H54 (cell line): ENCODE results near the gene GALR2.
A peak's percentile ranks its signal among the peaks of the same experiment; 100 is the strongest.
"Not testable (repeated sequence)": the region's sequence is repeated elsewhere in the genome, so short reads cannot be mapped to it uniquely, and the experiment has no call there.

Experiments
- DNase-seq: peaks from one replicate; pipeline ENCODE4 v3.0.0; 2011; ENCODE audit warnings: low spot score, mixed read lengths; ENCODE audit not compliant: insufficient read length
- FAIRE-seq: peaks from 3 replicates; lab custom pipeline; 2011; peaks lifted over from hg19 to GRCh38; lab: Jason Lieb, UNC
- POLR2A ChIP-seq: IDR thresholded peaks from 2 replicates; pipeline ENCODE4 v1.6.1; 2011; ENCODE audit warnings: low read depth, mild to moderate bottlenecking, low read length

GALR2 gene

DNA sequence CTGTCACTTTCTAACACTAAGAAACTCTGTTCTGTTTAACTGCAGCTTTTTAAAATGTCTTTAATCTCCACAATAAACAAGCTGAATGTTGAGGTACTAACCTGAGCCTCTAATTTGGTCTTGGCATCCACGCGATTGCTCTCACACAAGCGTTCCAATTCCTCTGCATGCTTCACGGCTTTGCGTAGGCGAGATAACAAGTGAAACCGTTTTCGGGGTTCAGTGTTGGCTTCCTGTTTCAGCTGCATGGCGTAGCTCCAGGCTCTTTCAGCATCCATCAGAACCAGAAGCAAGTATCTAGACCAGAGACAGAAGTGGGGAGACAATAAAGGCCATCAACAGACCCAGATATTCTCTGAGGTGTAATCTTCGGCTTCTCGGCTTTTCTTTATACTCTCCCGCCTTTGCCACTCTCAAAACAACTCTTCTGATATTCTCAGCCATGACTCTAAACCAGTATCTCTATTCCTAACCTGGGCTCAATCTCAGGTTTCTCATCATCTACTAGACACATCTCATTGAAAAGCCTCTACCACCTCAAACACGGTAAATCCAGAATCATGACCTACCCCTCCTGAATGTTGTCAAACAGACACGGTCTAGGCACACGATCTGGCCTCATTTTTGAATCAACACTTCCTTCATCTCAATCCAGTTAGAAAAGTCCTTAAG is 10.6 kb upstream of the GALR2 start:
- TF ChIP-seq POLR2A = no peak
- no peak for FAIRE-seq
- no peak for DNase-seq

DNA sequence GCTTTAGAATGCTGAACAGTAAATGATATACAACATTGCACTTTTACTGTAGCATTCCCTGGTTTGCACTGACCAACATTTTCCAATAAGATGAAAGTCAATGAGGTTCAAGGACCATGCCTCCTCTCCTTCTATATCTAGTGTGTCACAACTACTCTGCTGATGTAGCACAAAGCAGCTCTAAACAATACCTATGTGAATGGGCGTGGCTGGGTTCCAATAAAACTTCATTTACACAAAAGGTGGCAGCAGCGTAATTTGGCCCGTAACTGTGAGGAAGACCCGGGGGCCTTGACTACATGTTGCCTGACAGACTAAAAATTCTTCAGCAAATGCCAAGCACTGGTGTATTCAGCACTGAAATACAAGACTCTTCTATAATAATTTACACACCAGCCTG is 8.8 kb upstream of the GALR2 start:
- DNase-seq = no peak

DNA sequence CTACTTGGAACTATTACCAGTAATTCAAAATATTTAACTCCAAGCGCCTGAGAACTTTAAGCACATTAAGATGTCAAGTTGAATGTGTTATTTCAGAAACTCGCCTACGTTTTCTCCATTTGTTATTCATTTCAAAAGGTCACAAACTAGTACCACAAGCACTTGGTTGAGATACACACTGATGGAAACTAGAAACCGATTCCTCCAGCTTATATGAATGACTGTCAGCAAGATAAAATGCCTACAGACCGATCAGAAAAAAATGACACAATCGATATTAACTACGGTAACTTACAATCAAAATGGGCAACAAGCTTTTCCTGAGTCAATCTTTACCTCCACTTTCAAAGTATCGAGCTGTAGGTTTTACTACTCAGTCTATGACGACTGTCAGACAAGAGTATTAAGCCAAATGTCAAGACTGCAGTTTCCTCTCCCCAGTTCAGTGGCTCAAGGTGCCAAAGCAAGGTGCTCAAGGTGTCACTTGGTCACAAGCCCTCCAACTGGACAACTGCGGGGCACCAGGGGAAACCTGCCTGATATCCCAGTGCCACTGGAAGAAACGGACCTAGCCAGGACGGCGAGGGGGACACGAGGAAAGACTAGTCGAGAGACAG is 2.9 kb upstream of the GALR2 start:
- TF ChIP-seq POLR2A = no peak
- no peak for DNase-seq
- FAIRE-seq = no peak

More for the DNA sequence above, 8.8 kb upstream of the GALR2 start:
- TF ChIP-seq POLR2A = no peak
- no peak for FAIRE-seq

DNA sequence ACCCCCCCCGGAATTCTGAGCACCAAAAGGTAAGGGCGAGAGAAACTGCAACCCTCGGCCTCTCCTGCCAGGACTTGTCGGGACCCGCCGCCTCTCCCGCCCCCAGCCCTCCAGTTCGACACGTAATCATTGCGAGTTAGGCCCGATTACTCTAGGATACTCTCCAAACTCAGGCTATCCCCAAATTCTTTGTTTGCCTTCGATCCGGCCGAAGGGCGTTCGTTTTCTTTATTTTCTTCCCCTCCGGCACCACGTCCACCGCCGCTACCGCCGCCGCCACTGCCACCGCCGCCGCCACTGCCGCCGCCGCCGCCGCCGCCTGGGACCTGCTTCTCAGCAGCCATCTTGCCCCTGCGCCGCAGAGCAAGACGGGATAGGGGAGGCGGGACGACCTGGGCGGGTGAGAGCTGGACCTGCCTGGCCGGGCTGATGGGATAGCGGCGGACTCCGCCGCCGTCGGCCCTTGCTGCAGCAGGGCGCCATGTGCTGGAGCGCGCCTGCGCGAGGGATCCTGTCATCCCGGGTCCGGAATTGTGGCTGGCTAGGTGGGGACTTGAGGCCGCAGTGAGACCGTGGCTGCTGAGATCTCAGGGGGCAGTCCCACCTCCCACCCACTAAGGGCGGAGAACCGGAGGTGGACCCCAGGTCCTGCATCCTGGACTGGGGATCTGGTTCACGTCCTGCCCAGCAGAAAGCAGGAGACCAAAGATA is 2.3 kb upstream of the GALR2 start, which contains the start of gene SRP68:
SRP68 (minus strand) TSS at position 370 of the 711 bp plus-strand sequence; CDS start at position 344, 26 bp downstream.
- FAIRE-seq (peak; percentile 48), DNase-seq (peak; percentile 100)
- TF ChIP-seq POLR2A = peak; percentile 85

DNA sequence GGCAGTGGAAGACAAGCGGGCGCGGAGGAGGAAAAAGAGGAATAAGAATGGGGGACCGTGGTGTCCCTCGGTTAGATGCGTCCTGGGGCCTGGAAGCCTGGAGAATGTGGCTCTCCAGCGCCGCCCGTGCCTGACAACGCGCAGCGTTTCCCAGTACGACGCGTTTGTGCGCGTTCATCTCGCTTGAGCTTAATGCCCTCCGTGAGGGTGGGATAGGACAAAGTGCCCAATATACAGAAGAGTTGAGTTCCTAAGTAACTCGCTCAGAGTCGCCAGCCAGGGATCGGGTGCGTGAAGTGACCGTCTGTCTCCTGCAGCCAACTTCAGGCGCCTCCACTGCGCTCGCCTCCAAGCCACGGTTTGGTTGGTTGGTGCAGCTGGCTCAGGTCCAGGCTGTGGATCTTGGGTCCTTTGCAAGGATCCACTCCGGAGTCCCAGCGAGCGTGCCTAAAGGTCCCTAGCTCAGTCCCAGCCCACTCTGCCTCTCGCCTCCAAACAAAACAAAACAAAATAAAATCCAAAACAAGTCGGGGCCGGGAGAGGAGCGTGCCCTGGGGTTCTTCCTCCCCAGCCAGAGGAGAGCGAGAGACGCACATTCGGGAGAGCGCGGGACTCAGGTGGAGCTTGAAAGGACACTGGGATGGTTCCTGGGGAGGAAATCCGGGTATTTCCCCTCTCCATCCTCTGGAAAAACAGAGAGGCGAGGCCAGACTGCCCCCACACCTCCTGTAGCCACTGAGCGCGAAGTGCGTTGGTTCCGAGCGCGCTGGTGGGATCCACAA is 974 bp downstream of the GALR2 start:
- TF ChIP-seq POLR2A = no peak
- FAIRE-seq (no peak), DNase-seq (no peak)

DNA sequence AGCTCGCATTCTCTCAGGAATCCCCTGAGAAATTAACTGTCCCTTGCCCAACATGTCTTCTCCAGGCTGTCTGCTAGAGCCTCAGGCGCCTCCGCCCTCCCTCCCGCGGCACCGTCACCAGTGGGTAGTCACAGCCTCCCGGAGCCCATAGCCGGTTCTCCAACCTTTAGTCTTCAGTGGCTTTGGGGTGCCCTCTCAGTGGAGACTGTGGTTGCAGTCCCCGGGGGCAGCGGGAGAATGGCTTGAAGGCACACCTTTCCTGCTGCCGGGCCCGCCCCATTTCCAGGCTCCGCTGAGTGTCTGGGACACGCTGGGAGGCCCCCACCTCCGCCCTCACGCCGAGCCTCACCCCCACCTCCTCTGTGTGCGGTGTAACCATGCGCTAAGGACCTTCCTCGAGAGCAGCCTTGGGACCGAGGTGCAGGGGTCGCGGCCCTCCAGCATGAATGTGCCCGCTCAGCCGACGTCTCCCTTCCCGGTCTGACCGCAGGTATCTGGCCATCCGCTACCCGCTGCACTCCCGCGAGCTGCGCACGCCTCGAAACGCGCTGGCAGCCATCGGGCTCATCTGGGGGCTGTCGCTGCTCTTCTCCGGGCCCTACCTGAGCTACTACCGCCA is 1.7 kb downstream of the GALR2 start:
- DNase-seq (no peak), FAIRE-seq (no peak)
- no peak for TF ChIP-seq POLR2A

DNA sequence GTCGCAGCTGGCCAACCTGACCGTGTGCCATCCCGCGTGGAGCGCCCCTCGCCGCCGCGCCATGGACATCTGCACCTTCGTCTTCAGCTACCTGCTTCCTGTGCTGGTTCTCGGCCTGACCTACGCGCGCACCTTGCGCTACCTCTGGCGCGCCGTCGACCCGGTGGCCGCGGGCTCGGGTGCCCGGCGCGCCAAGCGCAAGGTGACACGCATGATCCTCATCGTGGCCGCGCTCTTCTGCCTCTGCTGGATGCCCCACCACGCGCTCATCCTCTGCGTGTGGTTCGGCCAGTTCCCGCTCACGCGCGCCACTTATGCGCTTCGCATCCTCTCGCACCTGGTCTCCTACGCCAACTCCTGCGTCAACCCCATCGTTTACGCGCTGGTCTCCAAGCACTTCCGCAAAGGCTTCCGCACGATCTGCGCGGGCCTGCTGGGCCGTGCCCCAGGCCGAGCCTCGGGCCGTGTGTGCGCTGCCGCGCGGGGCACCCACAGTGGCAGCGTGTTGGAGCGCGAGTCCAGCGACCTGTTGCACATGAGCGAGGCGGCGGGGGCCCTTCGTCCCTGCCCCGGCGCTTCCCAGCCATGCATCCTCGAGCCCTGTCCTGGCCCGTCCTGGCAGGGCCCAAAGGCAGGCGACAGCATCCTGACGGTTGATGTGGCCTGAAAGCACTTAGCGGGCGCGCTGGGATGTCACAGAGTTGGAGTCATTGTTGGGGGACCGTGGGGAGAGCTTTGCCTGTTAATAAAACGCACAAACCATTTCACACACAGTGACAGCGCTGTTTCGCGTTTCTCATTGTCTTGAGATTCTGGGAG is 2.4 kb downstream of the GALR2 start:
- DNase-seq (no peak), FAIRE-seq (no peak)
- no peak for TF ChIP-seq POLR2A

DNA sequence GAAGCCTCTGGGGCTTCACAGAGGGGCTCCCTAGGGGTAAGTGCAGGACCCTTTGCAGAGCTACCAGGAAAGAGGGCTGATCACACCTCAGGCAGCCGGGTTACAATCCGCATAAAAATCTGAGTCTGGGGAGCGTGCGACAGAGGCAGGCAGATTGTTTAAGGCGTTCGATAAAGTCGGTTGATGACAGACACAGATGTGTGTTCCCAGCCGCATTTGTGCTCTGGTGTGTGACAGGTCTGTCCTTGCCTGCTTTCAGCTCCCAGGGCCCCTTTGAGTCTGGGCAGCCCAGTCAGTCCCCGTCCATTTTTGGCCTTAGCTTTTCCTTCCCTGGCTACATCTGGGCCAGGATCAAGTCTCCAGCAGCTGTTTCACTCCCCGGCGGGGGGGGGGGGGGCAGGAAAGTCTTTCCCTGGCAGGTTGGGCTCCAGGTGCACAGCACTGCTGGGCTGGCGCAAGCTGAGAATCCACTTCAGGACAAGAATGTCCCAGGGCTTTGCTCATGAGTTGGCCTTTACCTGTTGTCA is 3.1 kb downstream of the GALR2 start:
- no peak for DNase-seq
- no peak for TF ChIP-seq POLR2A

DNA sequence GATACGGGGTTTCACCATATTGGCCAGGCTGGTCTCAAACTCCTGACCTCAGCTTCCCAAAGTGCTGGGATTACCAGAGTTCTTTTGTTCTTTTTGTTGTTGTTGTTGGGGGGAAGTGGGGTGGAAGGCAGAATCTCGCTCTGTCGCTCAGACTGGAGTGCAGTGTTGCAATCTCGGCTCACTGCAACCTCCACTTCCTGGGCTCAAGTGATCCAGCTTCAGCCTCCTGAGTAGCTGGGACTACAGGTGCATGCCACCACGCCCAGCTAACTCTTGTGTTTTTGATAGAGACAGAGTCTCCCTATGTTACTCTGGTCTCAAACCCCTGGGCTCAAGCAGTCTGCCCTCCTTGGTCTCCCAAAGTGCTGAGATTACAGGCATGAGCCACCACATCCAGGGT is 3.8 kb downstream of the GALR2 start:
- not testable (repeated sequence) for FAIRE-seq, DNase-seq

More for the DNA sequence above, 3.1 kb downstream of the GALR2 start:
- FAIRE-seq = no peak

DNA sequence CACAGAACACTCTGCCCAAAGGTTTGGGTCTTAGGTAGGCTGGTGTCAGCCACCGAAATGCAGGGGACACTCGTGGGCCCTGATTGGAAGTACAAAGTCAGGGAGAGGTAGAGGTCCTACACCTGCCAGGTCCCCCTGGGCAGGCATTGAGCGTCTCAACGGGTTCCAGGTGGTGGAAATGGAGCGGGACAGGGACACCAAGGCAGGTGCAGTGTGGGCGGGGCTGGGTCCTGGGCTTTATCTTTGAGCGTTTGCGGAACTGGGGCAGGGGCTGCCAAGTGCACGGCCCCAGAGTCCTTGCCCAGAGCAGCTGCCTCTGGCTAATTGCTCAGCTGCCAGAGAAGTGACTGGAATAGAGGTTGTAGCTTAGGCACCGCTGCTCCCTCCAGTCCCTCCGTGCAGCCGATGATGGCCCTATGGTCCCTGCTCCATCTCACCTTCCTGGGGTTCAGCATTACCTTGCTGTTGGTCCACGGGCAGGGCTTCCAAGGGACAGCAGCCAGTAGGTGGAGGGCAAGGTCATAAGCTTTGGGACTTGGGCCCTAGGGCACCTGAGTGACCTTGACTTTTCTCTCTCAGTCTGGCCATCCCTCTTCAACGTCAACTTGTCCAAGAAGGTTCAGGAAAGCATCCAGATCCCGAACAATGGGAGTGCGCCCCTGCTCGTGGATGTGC is 4.4 kb downstream of the GALR2 start, which contains the start of gene ZACN:
ZACN (plus strand) TSS at position 323 of the 675 bp plus-strand sequence; CDS start at position 406, 83 bp downstream.
- TF ChIP-seq POLR2A = peak; percentile 4; the same call in 1 of the 2 replicates
- no peak for FAIRE-seq
- no peak for DNase-seq

DNA sequence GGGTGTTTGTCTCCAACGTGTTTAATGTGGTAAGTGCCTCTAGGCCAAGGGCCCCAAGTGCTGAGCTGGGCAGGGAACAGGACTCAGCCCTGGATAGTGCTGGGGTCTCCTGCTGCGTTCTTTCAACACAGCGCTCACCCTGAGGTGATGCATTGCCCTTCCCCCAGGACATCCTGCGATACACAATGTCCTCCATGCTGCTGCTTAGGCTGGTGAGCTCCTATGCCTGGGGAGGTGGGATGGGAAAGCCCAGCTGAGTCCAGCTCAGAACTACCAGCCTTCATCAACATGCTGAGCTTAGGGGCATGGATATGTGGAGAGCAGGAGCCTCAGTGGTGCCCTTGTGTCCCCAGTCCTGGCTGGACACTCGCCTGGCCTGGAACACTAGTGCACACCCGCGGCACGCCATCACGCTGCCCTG is 5.0 kb downstream of the GALR2 start:
- DNase-seq = no peak
- no peak for TF ChIP-seq POLR2A
- FAIRE-seq = no peak
